Kidney (tissue), 14 donors: ENCODE measurements around the gene NPBWR2. TPM values are rescaled to one million over a fixed set of nuclear protein-coding genes. Genes with fewer than 3 reads are reported as not detected.
"Not testable (repeated sequence)": the region's sequence is repeated elsewhere in the genome, so short reads cannot be mapped to it uniquely, and the experiment has no call there.

Experiments used
- DNase-seq, 5 donors: peaks; one replicate each; pipeline ENCODE4 v3.0.0-alpha.2; 2013 to 2020
- FAIRE-seq: peaks from 2 replicates; lab custom pipeline; 2012; peaks lifted over from hg19 to GRCh38; lab: Jason Lieb, UNC
- H3K27ac ChIP-seq, 2 donors: one replicate each; pipeline ENCODE4 v1.7.0; 2013; ENCODE audit warnings: low read depth in 2 of 2, low read length in 2 of 2, inconsistent platforms in 1 of 2
- H3K27me3 ChIP-seq: one replicate; pipeline ENCODE4 v1.7.1; 2013; ENCODE audit warnings: low read length, inconsistent platforms; ENCODE audit not compliant: control insufficient read depth, insufficient read depth
- H3K36me3 ChIP-seq, 3 donors: one replicate each; pipeline versions ENCODE4 v1.7.0 to v1.7.1; 2013; ENCODE audit warnings: low read length in 3 of 3, control low read depth in 1 of 3, inconsistent platforms in 1 of 3; ENCODE audit not compliant: insufficient read depth in 3 of 3, control insufficient read depth in 2 of 3
- H3K4me1 ChIP-seq, 3 donors: one replicate each; pipeline versions ENCODE4 v1.7.0 to v1.7.1; 2013; ENCODE audit warnings: low read length in 3 of 3, inconsistent platforms in 1 of 3, low read depth in 1 of 3; ENCODE audit not compliant: control insufficient read depth in 2 of 3, insufficient read depth in 2 of 3
- H3K4me3 ChIP-seq, 3 donors: one replicate each; pipeline versions ENCODE4 v1.7.0 to v1.8.1; 2013; ENCODE audit warnings: low read length in 3 of 3, control low read depth in 1 of 3, inconsistent platforms in 1 of 3
- H3K9ac ChIP-seq, 3 donors: one replicate each; pipeline versions ENCODE4 v1.7.0 to v1.7.1; 2013; ENCODE audit warnings: low read length in 3 of 3, control low read depth in 1 of 3, inconsistent platforms in 1 of 3
- H3K9me3 ChIP-seq, 3 donors: one replicate each; pipeline versions ENCODE4 v1.7.0 to v1.7.1; 2013; ENCODE audit warnings: low read length in 3 of 3, control low read depth in 1 of 3, inconsistent platforms in 1 of 3; ENCODE audit not compliant: control insufficient read depth in 2 of 3, insufficient read depth in 1 of 3
- CTCF ChIP-seq: IDR thresholded peaks from 3 replicates; pipeline ENCODE4 v1.5.1; 2012; ENCODE audit warnings: mild to moderate bottlenecking, moderate library complexity, borderline replicate concordance; ENCODE audit not compliant: insufficient read depth; ENCODE audit errors: extremely low read depth
- intact Hi-C: fragments of 100-400 bp; cut with DNase I; formaldehyde crosslinking; loops from one replicate; pipeline ENCODE4 v1.11.1; 2022
- polyA plus RNA-seq: library from polyadenylated mRNA; stranded (reverse); fragments of 350-450 nt; fragmentation: Illumina TruSeq; extraction: RNeasy Lipid Tissue Mini Kit (QIAGEN cat#74804); gene quantifications from one replicate; pipeline ENCODE4 v1.2.3, GENCODE V29; 2014; ENCODE audit warnings: low read depth, low replicate concordance; ENCODE audit not compliant: insufficient read depth
- total RNA-seq: library from RNA; stranded (reverse); fragmentation: NEBNext Ultra II Directional; extraction: Animal tissue kit (Norgen Biotek cat#: 25700); gene quantifications from one replicate; pipeline ENCODE4 v1.2.1, GENCODE V29; 2021
- donor health status: control.
- donor health status: control.
- donor health status: control.
- donor health status: control.
- donor health status: control.
- donor health status: DM: yes; HTN: yes; CAD: no.
- donor health status: Normal renal cell carcinoma (clear cell type).

Gene NPBWR2
- total and polyA plus RNA-seq, 2 donors from 2014 or later = not detected

DNA sequence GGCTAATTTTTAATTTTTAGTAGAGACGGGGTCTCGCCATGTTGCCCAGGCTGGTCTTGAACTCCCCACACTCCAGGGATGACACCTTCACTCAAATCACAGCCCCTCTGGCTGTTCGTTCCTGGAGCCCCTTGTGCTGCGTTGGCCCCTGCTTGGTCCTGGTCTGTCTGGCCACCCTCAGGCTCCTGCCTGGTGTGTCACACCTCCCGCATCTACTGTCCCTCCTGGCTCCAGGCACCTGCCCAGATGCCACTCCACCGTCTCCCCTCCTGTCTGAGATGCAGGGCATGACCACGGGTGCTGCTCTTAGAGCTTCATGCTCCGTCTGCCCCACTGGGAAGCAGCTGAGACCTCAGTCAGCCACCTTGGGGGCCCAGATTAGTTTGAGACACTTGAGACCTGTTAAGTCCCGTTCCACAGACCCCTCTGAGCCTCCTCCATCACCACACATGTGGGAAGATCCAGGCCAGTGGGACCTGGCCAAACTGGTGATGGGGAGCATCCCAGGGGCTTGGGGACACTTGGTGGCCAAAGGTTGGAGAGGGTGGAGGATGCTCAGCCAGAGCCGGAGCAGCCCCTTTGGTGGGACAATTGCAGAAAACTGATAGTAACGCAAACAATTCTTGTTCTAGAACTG is 21.9 kb upstream of the NPBWR2 start:
- Histone ChIP-seq H3K4me1 (no peaks in the 10 kb centered on the region), H3K9ac (no peak overlapping the region), H3K9me3 (peaks cover 0 to 2% (median 0%) of the 10 kb centered on the region in 3 donors), H3K27ac (no peak overlapping the region), H3K36me3 (no peaks in the 10 kb centered on the region), H3K27me3 (no peaks in the 10 kb centered on the region), H3K4me3 (no peak overlapping the region)
- intact Hi-C loops = no loop called here
- no peak for TF ChIP-seq CTCF
- DNase-seq = peak in 1 of 5 donors; percentile 56
- no peak for FAIRE-seq

- H3K27ac ChIP-seq, DNase-seq, H3K27me3 ChIP-seq, H3K4me1 ChIP-seq, FAIRE-seq, H3K9me3 ChIP-seq, H3K9ac ChIP-seq, H3K4me3 ChIP-seq, intact Hi-C loops, H3K36me3 ChIP-seq: not testable (repeated sequence)
Measured at GRCh38 chr20:64123517-64123916, 16.2 kb upstream of the NPBWR2 start.

- H3K36me3 ChIP-seq, H3K4me1 ChIP-seq, H3K9ac ChIP-seq, FAIRE-seq, intact Hi-C loops, H3K4me3 ChIP-seq, H3K27ac ChIP-seq, H3K27me3 ChIP-seq, DNase-seq, H3K9me3 ChIP-seq: not testable (repeated sequence)
Measured at GRCh38 chr20:64122927-64123326, 15.6 kb upstream of the NPBWR2 start.

GRCh38 chr20:64121586-64121985 is 14.2 kb upstream of the NPBWR2 start:
- no peaks in the 10 kb centered on the region for H3K27me3 ChIP-seq
- H3K4me3 ChIP-seq = no peak overlapping the region
- DNase-seq (peak in 1 of 5 donors; percentile 38), FAIRE-seq (no peak)
- no peaks in the 10 kb centered on the region for H3K9me3 ChIP-seq
- H3K27ac ChIP-seq = no peak overlapping the region
- no peak overlapping the region for H3K9ac ChIP-seq
- peaks cover 0 to 6% (median 0%) of the 10 kb centered on the region in 3 donors for H3K4me1 ChIP-seq
- intact Hi-C loops = no loop called here
- no peak for TF ChIP-seq CTCF
- no peaks in the 10 kb centered on the region for H3K36me3 ChIP-seq
